ENCODE results near the gene MMP28.

The MMP28 gene

GRCh38 chr17:35742496-35742895 lies 52.9 kb downstream of the MMP28 start:
- DNase-seq: no peak

DNA sequence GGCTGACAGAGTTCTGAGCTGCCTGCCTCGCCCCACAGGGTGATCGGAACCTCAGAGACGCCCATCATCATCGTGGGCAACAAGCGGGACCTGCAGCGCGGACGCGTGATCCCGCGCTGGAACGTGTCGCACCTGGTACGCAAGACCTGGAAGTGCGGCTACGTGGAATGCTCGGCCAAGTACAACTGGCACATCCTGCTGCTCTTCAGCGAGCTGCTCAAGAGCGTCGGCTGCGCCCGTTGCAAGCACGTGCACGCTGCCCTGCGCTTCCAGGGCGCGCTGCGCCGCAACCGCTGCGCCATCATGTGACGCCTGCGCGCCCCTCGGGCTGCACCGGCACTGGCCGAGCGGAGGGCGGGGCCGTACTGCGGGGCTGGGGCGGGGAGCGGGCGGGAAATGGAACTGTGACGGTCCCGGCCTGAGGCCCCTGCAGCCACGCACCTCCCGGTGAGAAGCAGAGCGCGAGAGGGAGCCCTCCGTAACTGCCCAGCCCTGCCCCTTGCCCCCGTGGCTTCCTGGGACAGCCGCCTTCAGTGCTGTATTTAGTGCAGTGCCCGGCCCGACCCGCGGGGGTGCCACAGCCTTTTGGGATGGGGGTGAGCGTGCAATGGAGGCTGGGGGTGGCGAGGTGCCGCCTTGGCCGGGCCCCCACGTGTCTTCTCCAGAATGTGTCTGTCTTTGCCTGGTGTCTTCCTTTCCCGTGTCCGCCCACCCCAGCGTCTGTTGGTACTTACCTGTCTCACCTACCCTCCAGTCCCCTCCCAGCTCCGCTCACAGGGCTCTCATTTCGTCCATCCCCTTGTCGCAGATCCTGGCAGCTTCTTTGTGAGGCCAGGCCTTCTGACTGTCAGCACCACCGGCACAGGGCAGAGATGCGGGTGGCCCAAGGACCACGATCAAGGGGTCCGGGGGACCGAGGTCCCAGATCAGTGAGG lies 54.2 kb downstream of the MMP28 start:
- DNase-seq: no peak

- no peak for DNase-seq
Measured at GRCh38 chr17:35740216-35740615, 55.2 kb downstream of the MMP28 start.

- no peak for DNase-seq
Measured at GRCh38 chr17:35738519-35739133, 56.8 kb downstream of the MMP28 start.

DNA sequence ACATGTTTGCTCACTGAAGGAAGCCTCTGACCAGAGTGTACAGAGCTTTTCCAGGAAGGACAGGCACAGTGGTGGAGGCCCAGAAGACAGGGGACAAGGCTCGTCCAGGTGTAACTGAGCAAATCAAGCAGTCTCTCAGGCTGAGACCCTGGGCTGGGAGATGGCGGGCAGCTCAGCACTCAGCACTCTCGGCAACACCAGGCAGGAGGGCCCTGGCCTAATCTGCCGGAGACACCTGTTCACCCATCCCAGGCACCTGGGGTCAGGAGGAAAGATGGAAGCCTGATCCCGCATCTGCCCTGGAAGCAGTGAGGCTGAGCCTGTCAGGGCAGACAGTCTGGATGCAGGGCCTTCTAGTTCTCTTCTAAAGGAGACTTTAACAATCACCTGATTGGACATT lies 59.2 kb downstream of the MMP28 start:
- no peak for DNase-seq

DNA sequence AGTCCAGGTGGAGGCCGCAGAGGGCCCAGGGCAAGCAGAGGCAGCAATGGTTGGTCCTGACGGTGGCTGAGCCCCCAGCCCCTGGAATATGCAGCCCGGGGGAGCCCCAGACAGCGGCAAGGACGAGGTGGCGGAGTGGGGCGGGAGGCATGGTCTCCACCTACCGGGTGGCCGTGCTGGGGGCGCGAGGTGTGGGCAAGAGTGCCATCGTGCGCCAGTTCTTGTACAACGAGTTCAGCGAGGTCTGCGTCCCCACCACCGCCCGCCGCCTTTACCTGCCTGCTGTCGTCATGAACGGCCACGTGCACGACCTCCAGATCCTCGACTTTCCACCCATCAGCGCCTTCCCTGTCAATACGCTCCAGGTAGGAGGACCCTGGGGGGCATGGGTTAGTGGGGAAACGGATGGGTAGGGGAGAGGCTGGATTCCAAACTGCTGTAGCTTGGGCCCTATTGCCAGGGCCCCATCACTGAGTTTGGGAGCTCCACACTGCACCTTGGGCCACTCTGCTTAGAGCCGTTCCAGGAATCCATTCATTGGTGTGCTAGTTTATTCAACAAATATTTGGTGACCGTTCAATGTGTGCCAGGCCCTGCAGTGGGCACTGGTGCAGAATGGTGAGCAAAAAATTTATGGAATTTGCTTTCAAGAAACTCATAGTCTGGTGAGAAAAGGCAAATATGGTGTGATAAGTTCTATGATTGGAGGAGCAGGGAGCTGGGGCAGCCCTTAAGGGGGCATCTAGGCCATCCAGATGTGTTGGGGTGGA lies 60.2 kb downstream of the MMP28 start:
- DNase-seq: no peak

DNA sequence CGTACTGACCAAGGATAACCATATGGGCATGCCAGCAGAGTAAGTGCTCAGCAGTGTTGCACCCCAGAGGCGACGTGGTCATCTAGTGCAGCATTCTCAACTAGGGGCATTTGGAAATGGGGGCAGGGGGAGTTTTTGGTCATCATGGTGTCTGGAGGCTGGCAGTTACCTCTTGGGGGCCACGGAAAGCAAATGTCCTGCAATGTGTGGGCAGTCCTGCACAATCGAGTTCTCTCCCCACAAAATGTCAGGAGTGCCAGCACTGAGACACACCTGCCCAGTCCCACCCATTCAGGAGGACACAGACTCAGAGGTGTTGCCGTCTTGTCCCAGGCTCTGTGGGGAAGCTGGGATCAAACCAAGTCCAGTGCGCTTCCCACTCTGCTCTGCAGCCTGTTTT lies 61.0 kb downstream of the MMP28 start:
- no peak for DNase-seq

DNA sequence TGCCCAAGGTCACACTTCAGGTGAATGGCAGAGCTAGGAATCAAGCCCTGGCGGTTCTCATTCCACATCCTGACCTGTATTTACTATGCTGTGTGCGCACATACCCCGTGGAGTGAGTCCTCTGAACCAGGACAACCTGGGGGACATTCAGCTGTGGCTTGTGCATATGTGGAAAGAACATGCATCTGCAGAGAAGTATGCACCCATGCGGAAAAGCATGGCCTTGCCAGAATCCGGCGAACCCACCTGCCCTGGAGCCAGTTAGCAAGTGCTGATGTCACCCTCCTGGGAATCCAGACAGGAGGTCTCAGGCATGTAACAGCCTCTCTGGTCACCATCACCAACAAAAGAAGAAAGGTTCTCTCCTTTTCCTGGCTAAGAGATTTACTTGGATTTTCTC lies 62.1 kb downstream of the MMP28 start:
- no peak for DNase-seq

- no peak for DNase-seq
Measured at GRCh38 chr17:35732806-35733136, 62.7 kb downstream of the MMP28 start.

DNA sequence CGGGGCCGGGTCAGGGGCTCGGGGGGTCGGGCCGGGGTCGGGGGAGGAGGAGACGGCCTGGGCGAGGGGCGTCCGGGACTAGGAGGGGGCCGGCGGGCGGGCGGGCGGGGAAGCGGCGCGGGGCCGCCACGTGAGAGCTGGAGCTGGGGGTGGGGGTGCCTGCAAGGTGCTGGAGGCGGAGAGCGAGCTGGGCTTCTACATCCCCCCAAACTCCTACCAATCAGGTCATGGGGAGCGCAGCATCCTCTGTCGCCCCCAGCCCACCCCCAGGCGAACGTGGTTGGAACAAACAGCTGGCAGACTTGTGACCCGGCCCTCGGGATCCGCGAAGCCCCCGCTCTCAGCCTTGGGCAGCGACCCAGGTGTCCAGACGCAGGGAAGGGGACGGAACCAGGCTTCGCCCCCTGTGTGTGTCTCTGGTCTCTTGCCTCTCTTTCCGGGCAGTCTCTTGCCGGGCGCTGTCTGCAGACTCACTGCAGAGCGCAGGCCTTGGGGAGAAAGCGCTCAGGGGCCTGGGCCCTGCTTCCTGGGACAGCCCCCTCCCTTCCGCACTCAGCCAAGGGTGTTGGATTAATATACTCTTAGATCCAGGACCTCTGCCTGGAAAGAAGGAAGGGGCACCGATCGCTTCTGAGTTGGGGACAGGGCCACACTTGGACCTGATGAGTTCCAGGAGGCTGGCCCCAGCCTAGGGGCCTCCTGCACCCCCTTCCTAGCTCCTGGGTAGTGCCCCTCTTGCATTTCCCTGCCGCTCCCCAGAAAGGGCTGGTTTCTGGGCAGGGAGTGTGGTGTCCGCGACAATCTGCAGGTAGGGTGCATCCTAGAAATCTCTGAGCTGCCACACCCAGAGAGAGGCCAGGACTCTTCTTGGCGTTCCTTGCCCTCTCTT lies 63.3 kb downstream of the MMP28 start:
- DNase-seq: no peak

- DNase-seq: peak; percentile 23
Measured at GRCh38 chr17:35731239-35731916, 64.1 kb downstream of the MMP28 start, which contains the start of gene RASL10B. RASL10B (plus strand) TSS chr17:35731639; CDS start chr17:35735185, 3,546 bp downstream.

GRCh38 chr17:35730400-35731005 lies 64.9 kb downstream of the MMP28 start:
- DNase-seq: no peak

GRCh38 chr17:35729405-35729833 lies 66.0 kb downstream of the MMP28 start:
- no peak for DNase-seq

GRCh38 chr17:35728551-35728950 lies 66.9 kb downstream of the MMP28 start:
- no peak for DNase-seq

- DNase-seq: no peak
Measured at GRCh38 chr17:35727635-35728034, 67.8 kb downstream of the MMP28 start.

GRCh38 chr17:35726953-35727460 lies 68.4 kb downstream of the MMP28 start:
- DNase-seq: no peak

DNA sequence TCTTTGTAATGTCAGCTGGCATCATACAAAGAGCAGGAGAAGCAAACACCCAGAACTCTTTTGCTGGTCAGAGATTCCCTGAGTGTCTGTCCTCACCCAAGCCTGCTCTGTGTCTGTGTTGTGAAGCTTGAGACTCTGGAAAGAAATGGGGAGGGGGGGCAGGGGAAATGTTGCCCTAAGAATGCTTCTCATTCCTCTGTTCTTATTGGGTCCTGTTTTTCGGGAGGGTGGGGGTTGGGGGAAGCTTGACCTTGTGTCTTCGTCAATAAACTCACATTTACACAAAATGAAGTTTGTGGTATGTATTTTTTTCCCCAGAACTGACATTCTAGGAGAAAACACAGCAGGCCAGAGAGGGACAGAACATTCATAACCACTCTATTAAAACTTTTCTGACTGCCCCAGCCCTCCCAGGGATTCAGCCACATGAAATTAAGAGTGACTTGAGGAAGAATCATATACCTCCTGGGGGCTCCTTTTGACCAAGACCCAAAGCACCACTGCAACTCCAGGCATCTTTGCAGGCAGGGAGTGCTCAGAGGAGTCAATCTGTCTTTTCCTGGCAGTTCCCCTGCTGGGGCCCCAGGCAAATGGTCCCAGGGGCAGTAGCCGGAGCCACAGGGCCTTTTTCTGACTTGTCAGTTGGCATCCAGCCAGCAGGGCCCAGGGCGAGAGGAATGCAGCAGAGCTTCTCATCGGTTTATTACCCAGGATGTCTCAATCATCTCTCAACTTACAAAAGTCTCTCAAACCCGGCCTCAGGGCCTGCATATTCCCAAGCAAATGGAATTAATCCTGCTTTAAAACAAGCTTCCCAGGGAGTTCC lies 69.1 kb downstream of the MMP28 start:
- DNase-seq: no peak

- no peak for DNase-seq
Measured at GRCh38 chr17:35725802-35726126, 69.7 kb downstream of the MMP28 start.

DNA sequence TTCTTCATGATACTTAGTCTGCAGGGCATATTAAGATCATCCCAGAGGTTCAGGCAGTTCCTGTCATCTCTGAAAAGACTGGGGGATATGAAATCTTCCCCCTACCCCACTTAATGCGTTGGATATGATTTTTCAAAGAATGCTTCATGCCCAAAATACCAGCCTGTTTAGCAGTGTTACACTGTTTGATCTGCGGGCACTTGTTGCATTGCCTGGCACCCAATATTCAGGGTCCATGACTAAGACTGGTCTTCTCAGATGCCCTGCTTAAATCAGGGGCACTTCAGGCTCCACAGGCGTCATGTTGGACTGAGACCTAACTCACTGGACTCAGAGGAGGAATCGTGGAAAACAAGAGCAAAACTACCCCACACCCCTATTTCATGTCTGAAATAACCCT lies 70.4 kb downstream of the MMP28 start:
- DNase-seq: no peak

DNA sequence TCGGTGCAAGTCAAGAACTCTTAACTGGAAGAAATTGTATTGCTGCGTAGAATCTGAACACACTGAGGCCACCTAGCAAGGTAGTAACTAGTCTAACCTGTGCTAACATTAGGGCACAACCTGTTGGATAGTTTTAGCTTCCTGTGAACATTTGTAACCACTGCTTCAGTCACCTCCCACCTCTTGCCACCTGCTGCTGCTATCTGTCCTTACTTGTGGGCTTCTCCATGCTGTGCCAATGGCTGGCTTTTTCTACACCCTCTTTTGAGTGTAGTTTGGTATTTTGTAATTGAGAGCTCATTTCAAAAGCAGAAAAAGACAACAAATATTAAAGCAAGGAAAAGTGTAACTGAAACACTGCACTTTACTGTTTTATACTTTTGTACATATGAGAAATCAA lies 71.7 kb downstream of the MMP28 start:
- DNase-seq: no peak

GRCh38 chr17:35717475-35717874 lies 78.0 kb downstream of the MMP28 start:
- no peak for DNase-seq
